GM20000 (cell line): ENCODE results near the gene COL4A6.

Experiments
- DNase-seq: peaks from one replicate; pipeline ENCODE4 v3.0.0; 2012; ENCODE audit warnings: low spot score
- TF ChIP-seq, protein P1 (sequence below): IDR thresholded peaks from 2 replicates; pipeline ENCODE4 v1.5.1; 2012; ENCODE audit warnings: mild to moderate bottlenecking, control low read depth; ENCODE audit errors: extremely low read depth, missing control alignments

Gene COL4A6

DNA sequence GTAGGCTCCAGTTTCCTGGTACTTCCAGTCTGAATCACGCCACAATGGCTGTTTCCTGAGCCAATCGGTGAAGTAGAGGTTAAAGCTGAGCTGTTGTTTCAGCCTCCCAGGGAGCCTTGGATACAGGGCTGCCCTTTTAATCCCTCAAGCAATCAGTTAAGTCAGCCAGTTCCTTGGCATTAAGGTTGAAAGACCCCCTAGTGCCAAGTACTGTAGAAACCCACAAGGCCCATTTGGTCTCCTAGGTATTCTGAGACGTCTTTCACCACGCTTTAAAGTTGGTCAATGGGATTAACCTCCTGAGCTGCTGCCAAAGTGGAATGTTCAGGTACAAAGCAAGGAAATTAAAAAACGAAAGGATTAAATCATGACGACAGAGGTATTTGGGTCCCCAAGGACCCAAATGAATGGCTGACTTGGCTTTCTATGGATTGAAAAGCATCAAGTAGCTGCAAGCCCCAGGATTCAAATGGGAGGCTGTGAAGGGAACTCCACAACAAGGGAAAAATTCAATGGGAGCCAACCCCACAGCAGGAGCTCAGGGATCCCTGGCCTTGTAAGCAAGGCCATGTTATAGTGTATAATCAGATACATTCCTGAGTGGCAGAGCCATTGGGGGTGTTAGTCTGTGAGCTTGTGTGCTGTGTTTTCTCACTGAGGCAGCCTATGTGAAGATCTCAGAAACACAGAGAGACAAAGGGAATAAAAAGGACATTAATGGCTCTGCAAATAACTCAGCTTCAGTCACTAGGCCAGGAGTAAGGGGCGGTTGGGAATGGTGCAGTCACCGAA, 260.7 kb downstream of the COL4A6 start:
- DNase-seq: no peak
- TF ChIP-seq, protein P1, sequence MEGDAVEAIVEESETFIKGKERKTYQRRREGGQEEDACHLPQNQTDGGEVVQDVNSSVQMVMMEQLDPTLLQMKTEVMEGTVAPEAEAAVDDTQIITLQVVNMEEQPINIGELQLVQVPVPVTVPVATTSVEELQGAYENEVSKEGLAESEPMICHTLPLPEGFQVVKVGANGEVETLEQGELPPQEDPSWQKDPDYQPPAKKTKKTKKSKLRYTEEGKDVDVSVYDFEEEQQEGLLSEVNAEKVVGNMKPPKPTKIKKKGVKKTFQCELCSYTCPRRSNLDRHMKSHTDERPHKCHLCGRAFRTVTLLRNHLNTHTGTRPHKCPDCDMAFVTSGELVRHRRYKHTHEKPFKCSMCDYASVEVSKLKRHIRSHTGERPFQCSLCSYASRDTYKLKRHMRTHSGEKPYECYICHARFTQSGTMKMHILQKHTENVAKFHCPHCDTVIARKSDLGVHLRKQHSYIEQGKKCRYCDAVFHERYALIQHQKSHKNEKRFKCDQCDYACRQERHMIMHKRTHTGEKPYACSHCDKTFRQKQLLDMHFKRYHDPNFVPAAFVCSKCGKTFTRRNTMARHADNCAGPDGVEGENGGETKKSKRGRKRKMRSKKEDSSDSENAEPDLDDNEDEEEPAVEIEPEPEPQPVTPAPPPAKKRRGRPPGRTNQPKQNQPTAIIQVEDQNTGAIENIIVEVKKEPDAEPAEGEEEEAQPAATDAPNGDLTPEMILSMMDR: no peak

DNA sequence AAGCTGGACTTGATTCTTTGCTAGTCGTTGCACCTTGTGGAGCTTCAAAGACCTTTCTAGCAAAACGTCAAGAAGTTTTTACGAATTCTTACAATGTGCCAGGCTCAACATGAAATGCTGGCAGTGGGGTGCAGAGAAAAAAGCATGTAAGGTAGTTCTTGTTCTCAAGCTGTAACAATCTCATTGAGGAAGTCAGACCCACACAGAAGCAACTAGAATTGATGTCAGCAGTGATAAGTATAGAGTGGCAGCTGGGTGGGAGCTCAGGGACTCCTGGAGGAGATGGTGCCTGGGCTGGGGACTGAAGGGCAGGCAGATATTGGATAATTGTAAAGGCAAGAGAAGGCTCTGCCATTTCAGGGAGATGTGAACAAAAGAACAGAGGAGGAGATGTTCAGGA, 264.3 kb downstream of the COL4A6 start:
- TF ChIP-seq, protein P1: no peak
- DNase-seq: no peak

DNA sequence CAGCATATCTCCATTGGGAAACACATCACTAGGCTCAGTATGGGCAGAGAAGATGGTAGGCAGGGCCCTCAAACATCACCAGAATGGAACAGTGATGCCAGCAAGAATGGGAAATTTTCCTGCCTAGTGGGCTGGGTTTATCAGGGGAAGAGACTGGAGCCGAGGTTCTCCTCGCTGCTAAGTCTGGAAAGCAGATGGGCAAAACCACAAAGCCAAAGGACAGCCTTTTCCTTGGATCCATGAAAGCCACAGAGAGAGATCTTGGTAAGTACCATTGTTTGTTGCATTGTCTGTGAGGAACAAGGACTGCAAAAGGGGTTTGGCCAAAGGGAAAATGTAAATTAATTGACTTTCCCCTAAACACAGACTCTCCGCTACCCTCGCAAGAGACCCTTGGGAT, 266.6 kb downstream of the COL4A6 start:
- TF ChIP-seq, protein P1: no peak
- no peak for DNase-seq

DNA sequence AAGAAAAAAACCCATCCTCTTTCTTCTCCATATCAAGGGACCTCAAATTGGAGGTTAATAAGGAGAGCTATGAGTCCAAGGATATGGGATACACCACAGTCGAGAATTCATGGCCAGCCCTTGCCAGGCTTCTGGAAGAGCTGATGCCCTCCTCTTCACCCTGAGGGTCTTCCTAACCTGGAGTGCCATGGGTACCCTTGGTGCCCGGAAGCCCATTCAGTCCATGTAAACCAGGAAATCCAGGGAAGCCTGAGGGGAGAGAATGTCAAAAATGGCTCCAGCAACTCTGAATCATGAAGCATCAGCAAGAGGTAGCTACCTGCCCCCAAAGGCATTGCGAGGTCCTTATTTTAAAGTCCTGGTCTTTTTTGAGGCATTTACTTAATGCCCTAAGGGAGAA, 268.5 kb downstream of the COL4A6 start:
- no peak for DNase-seq
- TF ChIP-seq, protein P1: no peak

DNA sequence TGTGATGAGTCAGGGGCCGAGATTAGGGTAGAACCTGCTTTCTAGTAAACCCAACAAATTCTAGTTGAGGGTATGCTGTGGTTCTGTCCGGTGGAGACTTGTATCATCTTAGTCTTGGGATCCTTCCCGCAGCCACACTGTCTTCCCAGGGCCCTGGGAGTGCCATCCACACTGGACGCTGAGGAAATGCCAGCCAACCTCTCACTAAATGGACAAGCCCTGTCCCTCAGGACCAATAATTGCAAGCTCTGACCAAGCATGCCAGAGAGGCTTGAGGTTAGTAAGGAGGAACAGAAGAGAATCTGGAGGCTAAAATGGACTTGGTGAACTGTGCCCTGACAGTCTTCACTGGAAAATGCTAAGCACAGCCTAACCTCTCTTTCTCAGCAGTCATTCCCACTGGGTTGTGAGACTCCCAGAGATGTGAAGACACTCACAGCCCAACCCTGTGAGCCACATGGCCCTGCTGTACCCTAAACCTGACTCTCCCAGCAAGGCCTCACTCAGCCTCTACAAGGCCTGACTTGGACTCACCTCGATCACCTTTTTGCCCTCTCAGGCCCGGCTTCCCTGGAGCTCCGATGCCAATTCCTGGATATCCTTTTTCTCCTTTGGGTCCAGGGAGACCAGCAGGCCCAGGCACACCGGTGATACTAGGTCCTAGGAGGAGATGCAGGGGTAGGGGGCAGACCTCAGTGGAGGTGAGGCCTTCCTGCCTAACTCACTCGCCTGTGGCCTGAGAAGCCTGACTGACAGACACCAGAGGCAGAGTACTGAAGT, 269.1 kb downstream of the COL4A6 start:
- no peak for DNase-seq
- TF ChIP-seq, protein P1: no peak

DNA sequence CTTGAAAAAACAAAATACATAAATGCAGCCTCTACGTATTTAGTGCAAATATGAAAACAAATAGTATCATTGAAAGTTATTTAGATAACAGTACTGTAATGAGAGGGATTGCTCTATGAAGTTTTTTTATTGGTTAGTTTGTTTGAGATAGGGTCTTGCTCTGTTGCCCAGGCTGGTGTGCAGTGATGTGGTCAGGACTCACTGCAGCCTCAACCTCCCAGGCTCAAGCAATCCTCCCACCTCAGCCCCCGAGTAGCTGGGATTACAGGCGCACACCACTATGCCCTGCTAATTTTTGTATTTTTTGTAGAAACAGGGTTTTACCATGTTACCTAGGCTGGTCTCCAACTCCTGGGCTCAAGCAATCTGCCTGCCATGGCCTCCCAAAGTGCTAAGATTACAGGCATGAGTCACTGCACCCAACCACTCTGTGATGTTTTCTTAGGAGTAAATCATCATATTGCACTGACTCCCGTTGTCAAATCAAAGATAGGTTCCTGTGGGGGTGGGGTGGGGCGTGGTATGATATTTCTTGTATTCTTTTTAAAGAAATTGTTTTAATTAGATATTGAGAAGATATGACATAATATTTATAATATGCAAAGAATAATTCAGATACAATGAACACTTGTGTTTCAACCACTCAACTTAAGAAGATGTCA, 270.9 kb downstream of the COL4A6 start:
- no peak for DNase-seq

More for the DNA sequence above, 270.9 kb downstream of the COL4A6 start:
- TF ChIP-seq, protein P1: no peak
